ES-I3 (cell line): ENCODE results near the gene MCC.

Source experiments
- H3K36me3 ChIP-seq: 2 replicates; pipeline ENCODE4 v1.6.1; 2013; ENCODE audit warnings: mild to moderate bottlenecking, low read length, control low read depth, moderate library complexity; ENCODE audit not compliant: insufficient read depth
- H3K4me1 ChIP-seq: 2 replicates; pipeline ENCODE4 v1.6.1; 2013; ENCODE audit warnings: mild to moderate bottlenecking, control low read depth, low read length; ENCODE audit not compliant: insufficient read depth
- H3K9ac ChIP-seq: 2 replicates; pipeline ENCODE4 v1.6.1; 2013; ENCODE audit warnings: low read depth, mild to moderate bottlenecking, low read length, moderate library complexity
- H3K9me3 ChIP-seq: 2 replicates; pipeline ENCODE4 v1.6.1; 2013; ENCODE audit warnings: mild to moderate bottlenecking, low read length, moderate library complexity; ENCODE audit not compliant: control insufficient read depth, insufficient read depth

MCC gene

DNA sequence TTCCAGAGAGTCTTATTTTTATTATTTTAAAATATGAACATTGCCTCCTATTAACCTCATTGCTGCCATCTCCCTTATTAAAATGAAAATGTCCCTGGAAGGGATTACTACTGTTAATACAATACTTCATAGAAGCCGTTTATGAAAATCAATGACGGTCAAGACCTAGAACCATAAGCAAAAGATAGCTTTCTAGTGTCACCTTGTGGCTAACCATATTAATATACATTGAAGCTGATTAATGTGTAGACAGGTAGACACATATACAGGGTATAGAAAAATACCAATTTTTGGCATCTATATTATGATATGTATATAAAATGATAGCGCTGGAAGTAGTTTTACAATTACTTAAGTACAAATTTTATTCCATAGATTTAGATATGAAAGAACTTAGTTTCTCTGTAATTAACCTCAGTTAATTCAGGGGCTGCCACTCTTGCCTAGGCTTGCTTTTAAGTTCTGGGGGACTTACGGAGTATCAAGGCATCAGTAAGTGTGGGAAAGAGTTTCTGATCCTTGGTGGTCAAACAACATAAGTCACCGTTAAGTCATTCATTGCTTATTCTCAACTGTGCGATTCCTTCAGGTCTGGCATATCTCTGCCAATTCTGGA, 22.7 kb upstream of the MCC start:
- Histone ChIP-seq H3K9me3 (no peaks in the 10 kb centered on the region; the same call in 1 of the 2 replicates), H3K9ac (no peak overlapping the region), H3K36me3 (no peaks in the 10 kb centered on the region), H3K4me1 (no peaks in the 10 kb centered on the region)

DNA sequence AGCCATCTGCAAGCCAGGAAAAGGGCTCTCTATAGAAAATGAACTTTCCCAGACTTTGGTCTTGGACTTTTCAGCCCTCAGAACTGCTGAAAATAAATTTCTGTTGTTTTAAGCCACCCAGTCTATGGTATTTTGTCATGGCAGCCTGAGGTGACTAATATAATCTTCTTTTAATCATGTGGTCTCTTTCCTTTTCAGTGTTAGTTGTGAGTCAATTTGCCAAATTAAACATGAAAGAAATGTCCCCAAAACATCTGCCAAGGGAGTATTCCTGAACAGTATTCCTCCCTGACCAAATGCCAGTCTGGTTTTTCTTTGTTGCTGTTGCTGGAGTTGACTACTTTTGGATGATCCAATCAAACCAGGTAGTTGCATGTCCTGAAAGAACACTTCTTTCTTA, 20.5 kb upstream of the MCC start:
- Histone ChIP-seq H3K36me3 (no peaks in the 10 kb centered on the region), H3K9me3 (no peaks in the 10 kb centered on the region), H3K4me1 (no peaks in the 10 kb centered on the region), H3K9ac (no peak overlapping the region)

GRCh38 chr5:113507601-113508000, 19.3 kb upstream of the MCC start:
- H3K36me3 ChIP-seq, result no peaks in the 10 kb centered on the region
- H3K9ac ChIP-seq, result no peak overlapping the region
- no peaks in the 10 kb centered on the region for H3K9me3 ChIP-seq
- no peaks in the 10 kb centered on the region for H3K4me1 ChIP-seq

DNA sequence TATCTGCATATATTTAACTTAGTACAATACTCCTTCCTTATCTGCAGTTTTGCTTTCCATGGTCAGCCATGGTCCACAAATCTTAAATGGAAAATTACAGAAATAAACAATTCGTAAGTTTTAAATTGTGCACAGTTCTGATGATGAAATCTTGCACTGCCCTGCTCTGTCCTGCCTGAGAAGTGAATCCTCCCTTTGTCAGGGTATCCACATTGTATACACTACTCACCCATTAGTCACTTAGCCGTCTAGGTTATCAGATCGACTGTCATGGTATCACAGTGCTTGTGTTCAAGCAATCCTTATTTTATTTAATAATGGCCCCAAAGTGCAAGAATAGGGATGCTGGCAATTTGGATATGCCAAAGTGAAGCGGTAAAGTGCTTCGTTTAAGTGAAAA, 16.9 kb upstream of the MCC start:
- Histone ChIP-seq H3K9ac (no peak overlapping the region), H3K36me3 (no peaks in the 10 kb centered on the region), H3K4me1 (no peaks in the 10 kb centered on the region), H3K9me3 (no peaks in the 10 kb centered on the region)

DNA sequence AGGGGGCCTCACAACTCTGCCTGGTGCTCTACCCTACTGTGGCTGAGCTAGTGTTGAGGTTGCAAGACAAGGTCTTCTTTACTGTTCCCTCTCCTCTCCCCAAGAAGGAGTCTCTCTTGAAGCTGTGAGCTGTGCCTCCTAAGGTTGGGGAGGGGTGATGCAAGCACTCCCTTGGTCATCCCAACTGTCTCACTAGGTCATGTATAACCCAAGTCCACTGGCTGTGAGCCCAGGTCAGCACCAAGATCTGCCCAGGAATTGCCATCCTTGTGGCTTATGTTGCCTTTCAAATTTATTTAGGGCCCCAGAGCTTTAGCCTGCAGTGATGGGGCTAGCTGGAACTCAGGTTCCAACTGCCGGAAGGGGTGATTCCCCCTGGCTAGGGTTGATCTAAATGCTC, 14.9 kb upstream of the MCC start:
- Histone ChIP-seq H3K9ac (no peak overlapping the region), H3K9me3 (no peaks in the 10 kb centered on the region), H3K36me3 (no peaks in the 10 kb centered on the region), H3K4me1 (no peaks in the 10 kb centered on the region)

DNA sequence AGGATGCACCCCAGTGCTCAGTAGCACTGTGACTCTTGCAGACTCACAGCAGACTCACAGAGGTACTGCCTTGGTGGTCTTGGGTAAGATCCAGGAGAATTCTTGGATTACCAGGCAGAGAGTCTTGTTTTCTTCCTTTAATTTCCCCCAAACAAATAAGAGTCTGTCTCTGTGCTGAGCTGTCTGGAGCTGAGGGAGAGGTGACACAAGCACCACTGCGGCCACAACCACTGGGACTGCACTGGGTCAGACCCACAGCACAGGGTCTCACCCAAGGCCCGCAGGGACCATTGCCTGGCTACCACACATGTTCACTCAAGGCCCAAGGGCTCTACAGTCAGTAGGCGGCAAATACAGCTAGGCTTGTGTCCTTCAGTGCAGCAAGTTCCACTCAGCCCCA, 13.8 kb upstream of the MCC start:
- Histone ChIP-seq H3K9ac (no peak overlapping the region), H3K4me1 (no peaks in the 10 kb centered on the region), H3K9me3 (no peaks in the 10 kb centered on the region), H3K36me3 (no peaks in the 10 kb centered on the region)

DNA sequence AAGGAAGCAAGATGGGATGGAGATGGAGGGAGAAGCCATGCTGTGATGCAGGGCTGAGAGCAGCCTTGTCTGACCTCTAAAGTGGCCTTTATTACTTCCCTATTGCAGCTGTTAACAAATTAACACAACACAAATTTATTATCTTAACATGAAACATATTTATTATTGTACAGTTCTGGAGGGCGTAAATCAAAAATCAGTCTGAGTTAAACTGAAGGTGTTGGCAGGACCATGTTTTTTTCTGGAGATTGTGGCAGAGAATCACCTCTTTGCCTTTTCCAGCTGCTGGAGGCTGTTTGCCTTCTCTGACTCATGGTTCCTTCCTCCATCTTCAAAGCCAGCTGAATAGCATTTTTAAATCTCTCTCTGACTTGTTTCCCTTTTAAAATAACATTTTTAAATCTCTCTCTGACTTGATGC, 7.2 kb upstream of the MCC start:
- Histone ChIP-seq H3K9me3 (peaks cover 7% of the 10 kb centered on the region; the same call in 1 of the 2 replicates), H3K36me3 (no peaks in the 10 kb centered on the region), H3K4me1 (no peaks in the 10 kb centered on the region), H3K9ac (no peak overlapping the region)

DNA sequence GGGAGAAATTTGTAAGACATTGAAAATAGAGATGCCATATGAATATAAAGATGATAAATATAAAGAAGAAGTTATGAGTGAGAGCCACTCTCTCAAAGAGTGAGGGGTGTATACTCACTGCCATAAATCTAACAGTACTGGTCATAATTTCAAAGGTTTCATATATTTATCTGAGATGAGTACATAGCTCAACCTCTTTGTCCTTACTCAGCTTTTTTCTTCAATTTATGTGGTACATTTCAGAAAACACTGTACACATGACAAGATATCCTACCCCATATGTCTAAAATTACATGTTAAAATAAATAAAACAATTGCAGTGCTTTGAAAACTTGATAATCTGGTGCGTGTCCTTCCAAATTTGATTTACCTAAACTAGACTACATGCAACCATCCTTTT, 5.2 kb upstream of the MCC start:
- no peaks in the 10 kb centered on the region for H3K4me1 ChIP-seq
- H3K9ac ChIP-seq, result no peak overlapping the region
- H3K36me3 ChIP-seq, result no peaks in the 10 kb centered on the region
- peaks cover 14% of the 10 kb centered on the region for H3K9me3 ChIP-seq

- Histone ChIP-seq H3K9ac (no peak overlapping the region), H3K36me3 (no peaks in the 10 kb centered on the region), H3K4me1 (no peaks in the 10 kb centered on the region), H3K9me3 (peaks cover 14% of the 10 kb centered on the region)
Measured at GRCh38 chr5:113491022-113491421, 2.8 kb upstream of the MCC start.

DNA sequence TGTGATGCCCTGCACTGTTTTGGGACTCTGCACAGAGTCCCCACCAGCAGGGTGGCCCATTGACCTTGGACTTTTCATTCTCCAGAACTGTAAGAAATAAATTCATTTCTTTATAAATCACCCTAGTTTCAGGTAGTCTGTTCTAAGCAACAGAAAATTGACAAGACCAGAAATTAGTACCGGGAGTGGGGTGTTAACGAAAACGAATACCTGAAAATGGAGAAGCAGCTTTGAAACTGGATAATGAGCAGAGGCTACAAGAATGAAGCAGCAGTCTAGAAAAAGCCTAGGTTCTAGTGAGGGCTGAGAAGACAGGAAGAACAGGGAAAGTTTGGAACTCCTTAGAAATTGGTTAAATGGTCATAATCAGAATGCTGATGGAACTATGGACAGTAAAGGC, 2.1 kb upstream of the MCC start:
- no peaks in the 10 kb centered on the region for H3K36me3 ChIP-seq
- H3K9ac ChIP-seq, result no peak overlapping the region
- peaks cover 14% of the 10 kb centered on the region for H3K9me3 ChIP-seq
- H3K4me1 ChIP-seq, result no peaks in the 10 kb centered on the region

GRCh38 chr5:113489299-113489698, 1.0 kb upstream of the MCC start:
- H3K9ac ChIP-seq, result no peak overlapping the region
- H3K36me3 ChIP-seq, result no peaks in the 10 kb centered on the region
- no peaks in the 10 kb centered on the region for H3K4me1 ChIP-seq
- H3K9me3 ChIP-seq, result peaks cover 14% of the 10 kb centered on the region

DNA sequence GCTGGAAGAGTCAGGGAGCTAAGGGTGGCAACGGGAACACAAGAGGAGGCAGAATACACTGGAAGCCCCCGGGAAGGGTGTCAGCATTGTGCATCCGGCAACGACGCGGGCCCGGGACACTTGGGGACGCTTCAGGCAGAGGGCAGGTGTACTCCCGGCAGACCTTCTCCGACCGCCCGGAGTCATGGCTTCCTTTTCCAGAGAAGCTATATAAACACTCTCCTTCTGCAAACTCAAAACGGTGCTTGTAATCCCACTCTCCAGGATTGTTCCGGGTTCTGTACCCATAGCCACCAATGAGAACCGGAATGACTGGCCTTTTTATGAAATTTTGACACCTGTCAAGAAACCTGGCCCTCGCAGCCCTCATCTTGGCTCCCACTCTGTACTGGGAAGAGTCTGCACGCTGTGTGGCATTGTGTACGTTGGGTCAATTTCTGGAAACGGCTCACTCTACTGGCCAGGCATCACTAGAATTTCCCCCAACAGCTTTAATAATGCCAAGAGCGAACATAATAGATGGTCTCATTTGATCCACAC, 462 bp upstream of the MCC start:
- Histone ChIP-seq H3K36me3 (no peaks in the 10 kb centered on the region), H3K4me1 (no peaks in the 10 kb centered on the region), H3K9me3 (peaks cover 14% of the 10 kb centered on the region), H3K9ac (peak overlapping the region; percentile 96)

GRCh38 chr5:113487416-113487780, 855 bp downstream of the MCC start:
- Histone ChIP-seq H3K36me3 (no peaks in the 10 kb centered on the region), H3K4me1 (no peaks in the 10 kb centered on the region), H3K9me3 (peaks cover 14% of the 10 kb centered on the region), H3K9ac (peak overlapping the region; percentile 96)

- Histone ChIP-seq H3K36me3 (no peaks in the 10 kb centered on the region), H3K9me3 (no peaks in the 10 kb centered on the region), H3K9ac (no peak overlapping the region), H3K4me1 (no peaks in the 10 kb centered on the region)
Measured at GRCh38 chr5:113480243-113480642, 8.0 kb downstream of the MCC start.

DNA sequence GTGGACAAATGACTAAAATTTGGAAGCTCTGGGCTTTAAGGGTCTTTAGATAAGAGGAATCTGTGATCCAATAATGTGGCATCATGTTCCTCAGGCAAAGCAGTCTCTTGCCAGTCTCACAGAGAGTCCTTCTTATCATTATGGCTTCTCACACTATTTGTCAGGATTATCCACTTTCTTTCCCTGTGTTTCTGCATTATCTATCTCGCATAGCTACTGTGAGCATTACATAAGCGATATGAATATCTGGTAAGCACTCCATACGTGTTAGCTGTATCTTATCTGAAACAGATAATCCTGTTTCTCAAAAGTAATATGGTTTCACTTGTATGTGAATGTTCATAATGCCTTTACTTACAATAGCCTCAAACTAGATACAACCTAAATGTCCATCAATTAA, 9.6 kb downstream of the MCC start:
- Histone ChIP-seq H3K4me1 (no peaks in the 10 kb centered on the region), H3K36me3 (no peaks in the 10 kb centered on the region), H3K9me3 (no peaks in the 10 kb centered on the region), H3K9ac (no peak overlapping the region)
